OCI-LY7 (cell line): Measurements from ENCODE around the gene TMEM220. TPM values are rescaled to one million over a fixed set of nuclear protein-coding genes. Genes with fewer than 3 reads are reported as not detected.

Experiments
- BruUV-seq: library from RNA; stranded (reverse); fragments of 400-500 nt; replicated peaks from 2 replicates; lab custom pipeline; 2021; lab: Mats Ljungman, UMichigan
- CTCF ChIA-PET: fragments of 300-600 bp; sonication (Branson Sonifier 250); formaldehyde crosslinking; loops from one replicate; lab custom pipeline; 2022; ENCODE audit warnings: antibody characterized with exemption; ENCODE audit not compliant: unreplicated experiment; lab: Charles Lee
- POLR2A ChIA-PET: fragments of 300-600 bp; sonication (Branson Sonifier 250); formaldehyde crosslinking; loops from one replicate; lab custom pipeline; 2022; ENCODE audit warnings: antibody characterized with exemption; lab: Charles Lee
- DNase-seq: peaks from one replicate; pipeline ENCODE4 v3.0.0-alpha.2; 2015; ENCODE audit warnings: low spot score
- H2AFZ ChIP-seq: fragments of 200-600 bp; sonication (generic), shearing (Covaris generic); 2 replicates; pipeline ENCODE4 v1.6.1; 2014; ENCODE audit warnings: mild to moderate bottlenecking, antibody characterized with exemption, low read length, moderate library complexity
- H3K27ac ChIP-seq: fragments of 200-600 bp; sonication (generic); 2 replicates; pipeline ENCODE4 v1.5.1; 2014; ENCODE audit warnings: mixed run types, low read depth, mild to moderate bottlenecking, moderate library complexity, low read length, inconsistent platforms; ENCODE audit not compliant: poor library complexity, severe bottlenecking
- H3K36me3 ChIP-seq: fragments of 200-600 bp; sonication (generic); 2 replicates; pipeline ENCODE4 v1.6.1; 2014; ENCODE audit warnings: mild to moderate bottlenecking, antibody characterized with exemption, low read length, moderate library complexity, mixed read lengths; ENCODE audit not compliant: insufficient read depth
- H3K4me1 ChIP-seq: fragments of 200-600 bp; sonication (generic); 2 replicates; pipeline ENCODE4 v1.5.1; 2014; ENCODE audit warnings: mild to moderate bottlenecking, low read length; ENCODE audit not compliant: insufficient read depth, poor library complexity, severe bottlenecking
- H3K4me2 ChIP-seq: fragments of 200-600 bp; sonication (generic); 2 replicates; pipeline ENCODE4 v1.6.1; 2014; ENCODE audit warnings: mild to moderate bottlenecking, low read length
- H3K4me3 ChIP-seq: fragments of 200-600 bp; sonication (generic); 2 replicates; pipeline ENCODE4 v1.5.1; 2014; ENCODE audit warnings: mild to moderate bottlenecking, low read depth, low read length; ENCODE audit not compliant: poor library complexity, severe bottlenecking
- H3K79me2 ChIP-seq: fragments of 200-600 bp; sonication (generic); 2 replicates; pipeline ENCODE4 v1.6.1; 2016; ENCODE audit warnings: low read depth, mild to moderate bottlenecking, low read length, moderate library complexity, mixed read lengths; ENCODE audit not compliant: insufficient read depth
- H3K9me2 ChIP-seq: fragments of 200-600 bp; sonication (generic); 2 replicates; pipeline ENCODE4 v1.6.1; 2016; ENCODE audit warnings: mild to moderate bottlenecking, low read length, mixed read lengths; ENCODE audit not compliant: insufficient read depth
- H3K9me3 ChIP-seq: fragments of 200-600 bp; sonication (generic); 2 replicates; pipeline ENCODE4 v1.6.1; 2014; ENCODE audit warnings: mild to moderate bottlenecking, mixed run types, low read length, mixed read lengths
- H4K20me1 ChIP-seq: fragments of 200-600 bp; sonication (generic); 2 replicates; pipeline ENCODE4 v1.6.1; 2014; ENCODE audit warnings: mild to moderate bottlenecking, antibody characterized with exemption, low read length, moderate library complexity, mixed read lengths; ENCODE audit not compliant: insufficient read depth
- CTCF ChIP-seq: fragments of 200-600 bp; sonication (generic); conservative IDR thresholded peaks from 2 replicates; pipeline ENCODE4 v1.5.1; 2014; ENCODE audit warnings: mild to moderate bottlenecking, antibody characterized with exemption, low read length, moderate library complexity, mixed read lengths
- EZH2phosphoT487 ChIP-seq: fragments of 200-600 bp; sonication (generic); IDR thresholded peaks from 2 replicates; pipeline ENCODE4 v1.6.1; 2018; ENCODE audit warnings: low read depth, borderline replicate concordance, mild to moderate bottlenecking, mixed run types, antibody characterized with exemption, low read length, moderate library complexity, mixed read lengths
- intact Hi-C: fragments of 100-400 bp; cut with micrococcal nuclease; formaldehyde crosslinking; loops from one replicate; pipeline ENCODE4 v1.10.0; 2022; ENCODE audit not compliant: unreplicated experiment
- total RNA-seq, 2 experiments: library from RNA; depleted of rRNA in 1 of 2; stranded (reverse); fragments of >200 nt in 1 of 2; shearing (Covaris generic) in 1 of 2; gene quantifications; 2 replicates each; pipeline ENCODE4 v1.2.3, GENCODE V29; 2014 to 2022

Gene TMEM220
- total RNA-seq, 2 experiments from 2014 or later: not detected

- no peaks in the 10 kb centered on the region for H3K4me1 ChIP-seq
- H3K4me2 ChIP-seq: no peak overlapping the region
- H4K20me1 ChIP-seq: no peaks in the 10 kb centered on the region
- no peaks in the 10 kb centered on the region for H3K9me2 ChIP-seq
- H3K4me3 ChIP-seq: no peak overlapping the region
- ChIA-PET POLR2A (no interaction called here), CTCF (no interaction called here)
- H3K79me2 ChIP-seq: no peaks in the 10 kb centered on the region
- no peak overlapping the region for H2AFZ ChIP-seq
- DNase-seq: no peak
- BruUV-seq: no TSS peak
- H3K27ac ChIP-seq: no peak overlapping the region
- H3K9me3 ChIP-seq: no peaks in the 10 kb centered on the region
- intact Hi-C loops: no loop called here
- no peak for TF ChIP-seq EZH2phosphoT487
- no peak for TF ChIP-seq CTCF
- no peaks in the 10 kb centered on the region for H3K36me3 ChIP-seq
Observed at GRCh38 chr17:10728331-10728892, 1.4 kb downstream of the TMEM220 start.

DNA sequence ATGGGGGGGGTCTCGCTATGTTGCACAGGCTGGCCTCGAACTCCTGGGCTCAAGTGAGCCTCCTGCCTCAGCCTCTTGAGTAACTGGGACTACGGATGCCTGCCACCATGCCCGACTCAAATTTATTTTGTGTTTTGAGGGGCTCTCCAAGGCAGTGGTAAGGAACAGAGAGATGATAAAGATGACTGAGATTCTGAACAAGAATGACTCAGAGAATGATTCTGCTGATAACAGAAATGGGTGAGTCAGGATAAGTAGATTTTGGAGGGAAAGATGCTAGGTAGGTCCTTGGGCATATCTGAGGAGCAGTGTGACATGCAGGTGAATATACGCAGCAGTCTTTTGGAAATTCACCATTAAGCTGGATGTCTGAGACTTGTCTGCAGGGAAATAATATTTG lies 2.6 kb downstream of the TMEM220 start:
- Histone ChIP-seq H4K20me1 (no peaks in the 10 kb centered on the region), H3K4me1 (no peaks in the 10 kb centered on the region), H3K9me2 (no peaks in the 10 kb centered on the region), H3K4me2 (no peak overlapping the region), H3K27ac (no peak overlapping the region), H3K79me2 (no peaks in the 10 kb centered on the region), H3K9me3 (no peaks in the 10 kb centered on the region), H3K4me3 (no peak overlapping the region), H2AFZ (no peak overlapping the region), H3K36me3 (no peaks in the 10 kb centered on the region)
- TF ChIP-seq EZH2phosphoT487 (no peak), CTCF (no peak)
- ChIA-PET POLR2A (no interaction called here), CTCF (no interaction called here)
- no peak for DNase-seq
- intact Hi-C loops: no loop called here
- no TSS peak for BruUV-seq

DNA sequence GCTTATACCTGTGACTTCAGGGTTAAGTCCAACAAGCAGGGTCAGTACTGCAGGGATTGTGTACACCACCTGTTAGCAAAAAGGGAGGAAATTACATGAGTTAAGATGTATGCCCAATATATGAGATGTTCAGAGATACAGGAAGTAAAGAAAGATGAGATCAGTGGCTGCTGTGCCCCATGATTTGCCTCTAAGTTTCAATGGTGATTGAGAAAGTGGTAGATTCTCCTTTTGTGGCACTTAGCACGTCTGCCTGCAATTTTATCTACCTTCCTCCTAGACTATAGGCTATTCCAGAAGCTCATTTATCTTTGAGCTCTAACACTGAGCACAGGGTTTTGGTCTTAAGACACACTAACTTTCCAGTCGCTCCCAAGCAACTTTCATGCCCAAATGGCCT lies 3.6 kb downstream of the TMEM220 start:
- no TSS peak for BruUV-seq
- Histone ChIP-seq H3K79me2 (no peaks in the 10 kb centered on the region), H3K4me2 (no peak overlapping the region), H3K9me2 (no peaks in the 10 kb centered on the region), H3K9me3 (no peaks in the 10 kb centered on the region), H3K36me3 (no peaks in the 10 kb centered on the region), H4K20me1 (no peaks in the 10 kb centered on the region), H3K4me3 (no peak overlapping the region), H3K4me1 (no peaks in the 10 kb centered on the region), H2AFZ (no peak overlapping the region), H3K27ac (no peak overlapping the region)
- intact Hi-C loops: no loop called here
- CTCF ChIA-PET: no interaction called here
- POLR2A ChIA-PET: no interaction called here
- TF ChIP-seq CTCF (no peak), EZH2phosphoT487 (no peak)
- DNase-seq: no peak
